Activated T-helper 9 cell treated with anti-CD3 and anti-CD28 coated beads, Interleukin-2, amount 50 U/mL, for 16 hours (primary cell): ENCODE data around the gene FPR1.

Experiments
- DNase-seq: peaks from one replicate; pipeline ENCODE4 v3.0.0-alpha.2; 2020; ENCODE audit warnings: low read depth

The FPR1 gene, protein sequence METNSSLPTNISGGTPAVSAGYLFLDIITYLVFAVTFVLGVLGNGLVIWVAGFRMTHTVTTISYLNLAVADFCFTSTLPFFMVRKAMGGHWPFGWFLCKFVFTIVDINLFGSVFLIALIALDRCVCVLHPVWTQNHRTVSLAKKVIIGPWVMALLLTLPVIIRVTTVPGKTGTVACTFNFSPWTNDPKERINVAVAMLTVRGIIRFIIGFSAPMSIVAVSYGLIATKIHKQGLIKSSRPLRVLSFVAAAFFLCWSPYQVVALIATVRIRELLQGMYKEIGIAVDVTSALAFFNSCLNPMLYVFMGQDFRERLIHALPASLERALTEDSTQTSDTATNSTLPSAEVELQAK

DNA sequence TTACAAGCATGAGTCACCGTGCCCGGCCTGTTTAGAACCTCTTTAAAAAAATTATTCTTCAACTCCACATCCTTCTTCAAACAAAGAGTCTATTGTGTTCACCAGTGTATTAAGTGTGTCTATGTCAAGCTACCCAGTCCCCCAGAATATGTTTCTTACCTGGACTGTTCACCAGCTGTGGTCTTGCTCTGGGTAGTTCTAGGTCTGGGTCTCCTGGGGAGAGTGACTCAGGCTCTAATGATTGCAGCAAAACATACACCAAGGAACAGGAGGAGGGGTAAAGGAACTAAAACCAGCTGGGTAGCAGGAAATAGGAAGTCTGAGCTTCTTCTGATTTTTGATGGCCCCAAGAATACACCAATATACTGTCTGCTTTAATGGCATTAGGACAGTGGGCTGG lies at the start of gene FPR1:
Gene FPR1, minus strand, starts transcription at position 224 of the 400 bp plus-strand sequence. CDS start 4,884 bp downstream, outside the sequence.
- DNase-seq, result no peak

DNA sequence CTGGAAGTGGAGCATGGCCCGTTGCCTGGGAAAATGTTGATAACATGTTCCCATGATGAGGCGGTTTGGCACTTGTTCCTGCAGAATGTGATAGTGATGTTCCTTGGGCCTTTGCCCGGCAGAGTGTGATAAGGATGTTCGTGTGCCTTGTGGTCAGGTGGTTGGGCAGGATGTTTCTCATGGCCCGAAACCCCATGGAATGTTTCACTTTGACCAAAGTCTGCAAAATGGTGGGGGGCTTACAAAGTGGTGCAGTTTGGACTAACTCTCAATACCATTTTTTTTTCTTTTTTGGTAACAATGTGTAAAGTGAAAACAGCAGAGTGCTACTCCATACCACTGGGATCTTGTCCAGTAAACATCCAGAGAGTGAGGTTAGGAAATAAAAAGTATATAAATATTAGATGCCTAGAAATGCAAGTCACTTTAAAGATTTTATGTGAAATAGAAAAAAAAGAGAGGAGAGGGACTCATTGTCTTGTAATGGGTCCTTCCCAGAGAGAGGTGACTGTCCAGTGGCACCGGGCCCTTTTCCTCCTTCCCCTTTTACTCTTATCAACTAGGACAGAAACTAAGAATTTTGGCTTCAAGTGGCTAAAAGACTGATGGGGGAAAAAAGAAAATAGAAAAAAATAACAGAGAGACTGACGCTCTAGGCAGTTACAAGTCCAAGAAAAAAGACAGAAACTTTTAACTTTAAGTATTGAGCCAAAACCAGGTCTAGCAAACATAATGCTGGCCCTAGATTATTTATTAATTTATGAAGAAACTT lies 49.0 kb upstream of the FPR1 start:
- DNase-seq, result no peak

DNA sequence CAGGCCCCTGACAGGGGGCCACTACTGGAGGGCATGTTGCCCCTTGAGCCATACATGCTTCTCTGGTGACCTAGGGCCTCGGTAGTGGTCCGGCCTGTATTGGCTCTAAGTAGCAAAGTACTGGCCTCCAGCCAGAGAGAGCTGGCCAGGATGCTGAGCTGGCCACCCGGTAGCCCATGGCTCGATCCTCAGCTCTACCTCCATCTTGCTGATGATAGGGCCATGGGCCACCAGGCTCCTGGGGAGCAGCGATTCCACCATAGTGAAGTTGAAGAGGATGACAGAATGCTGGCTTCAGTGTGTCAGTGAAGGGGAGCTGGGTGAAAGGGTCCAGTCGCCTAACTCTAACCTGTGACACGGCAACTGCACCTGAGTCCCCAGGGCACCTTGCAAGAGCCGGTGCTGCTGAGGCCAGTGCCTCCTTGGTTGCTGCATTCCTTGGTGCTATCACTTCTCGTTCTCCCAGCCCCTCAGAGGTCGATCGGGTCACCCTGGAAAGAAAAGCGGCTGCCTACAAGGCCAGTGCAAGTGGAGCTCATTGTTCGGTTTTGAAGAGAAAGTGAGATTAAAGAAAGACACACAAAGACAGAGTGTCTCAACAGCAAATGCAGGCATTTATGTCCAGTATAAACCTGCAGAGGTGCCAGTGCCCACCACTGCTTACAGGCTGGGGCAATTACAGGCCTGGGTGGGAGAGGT lies 48.2 kb upstream of the FPR1 start:
- DNase-seq, result no peak

DNA sequence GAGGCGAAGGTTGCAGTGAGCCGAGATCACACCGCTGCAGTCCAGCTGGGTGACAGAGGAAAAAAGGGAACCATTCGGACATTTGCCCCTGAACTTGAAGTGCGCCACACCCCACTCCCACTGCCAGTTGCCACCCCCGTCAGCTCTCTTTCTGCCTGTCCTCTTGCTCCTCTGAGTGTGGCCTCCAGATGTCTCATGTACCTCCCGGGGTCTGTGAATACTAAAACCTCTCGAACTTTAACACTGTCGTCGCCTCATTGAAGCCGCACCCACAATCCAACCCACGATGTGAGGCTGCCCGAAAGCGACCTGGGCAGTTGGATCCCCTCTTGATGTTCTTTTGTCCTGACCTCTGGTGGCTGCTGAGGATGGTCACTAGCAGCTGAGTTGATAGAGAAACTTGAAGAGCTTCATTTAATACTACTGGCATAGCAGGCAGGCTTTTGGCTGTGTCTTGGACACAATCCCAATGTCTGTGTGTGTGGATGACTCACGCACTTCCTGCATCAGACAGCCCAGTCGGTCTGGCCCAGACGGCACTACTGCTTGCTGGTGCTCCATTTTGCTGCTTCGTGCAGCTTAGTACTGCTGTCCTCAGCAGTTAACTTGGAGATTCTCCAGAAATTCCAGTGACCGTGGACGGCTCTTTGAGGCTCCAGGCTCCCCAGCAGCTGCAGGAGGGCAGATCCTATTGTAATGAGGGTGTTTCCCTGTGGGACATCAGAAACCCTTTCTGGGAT lies 47.5 kb upstream of the FPR1 start:
- DNase-seq, result no peak

DNA sequence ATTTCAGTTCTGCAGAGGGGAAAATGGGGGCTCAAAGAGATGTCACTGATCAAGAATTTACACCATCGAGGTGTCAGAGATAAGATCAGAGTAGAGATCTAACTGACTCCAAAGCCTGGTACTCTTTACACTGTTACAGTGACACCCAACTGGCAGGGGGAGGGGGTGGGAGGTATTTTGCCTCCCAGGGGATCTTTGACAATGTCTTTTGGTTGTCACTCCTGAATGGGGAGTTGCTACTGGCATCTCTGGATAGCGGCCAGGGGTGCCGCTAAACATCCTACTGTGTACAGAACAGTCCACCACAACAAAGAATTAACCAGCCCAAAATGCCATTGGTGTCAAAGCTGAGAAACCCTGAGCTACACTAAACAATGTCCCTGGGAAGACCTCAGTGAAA lies 46.4 kb upstream of the FPR1 start:
- no peak for DNase-seq

DNA sequence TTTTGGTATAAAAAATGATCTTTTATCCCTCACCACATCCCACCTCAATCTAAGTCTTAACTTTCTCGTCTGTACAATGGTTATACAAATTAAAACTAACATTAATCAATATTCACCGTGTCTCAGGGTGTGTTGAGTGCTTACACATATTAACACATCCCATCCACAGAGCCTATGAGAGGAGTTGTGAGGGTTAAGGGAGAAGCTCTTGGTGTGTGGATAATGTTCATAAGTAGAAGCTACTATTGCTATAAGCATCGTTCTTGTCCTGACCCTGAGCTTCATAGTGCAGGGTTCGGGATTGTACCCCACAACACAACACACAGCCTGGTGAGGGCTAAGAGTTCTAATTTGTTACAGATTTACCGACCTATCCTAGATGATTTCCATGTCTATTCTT lies 45.8 kb upstream of the FPR1 start:
- no peak for DNase-seq

DNA sequence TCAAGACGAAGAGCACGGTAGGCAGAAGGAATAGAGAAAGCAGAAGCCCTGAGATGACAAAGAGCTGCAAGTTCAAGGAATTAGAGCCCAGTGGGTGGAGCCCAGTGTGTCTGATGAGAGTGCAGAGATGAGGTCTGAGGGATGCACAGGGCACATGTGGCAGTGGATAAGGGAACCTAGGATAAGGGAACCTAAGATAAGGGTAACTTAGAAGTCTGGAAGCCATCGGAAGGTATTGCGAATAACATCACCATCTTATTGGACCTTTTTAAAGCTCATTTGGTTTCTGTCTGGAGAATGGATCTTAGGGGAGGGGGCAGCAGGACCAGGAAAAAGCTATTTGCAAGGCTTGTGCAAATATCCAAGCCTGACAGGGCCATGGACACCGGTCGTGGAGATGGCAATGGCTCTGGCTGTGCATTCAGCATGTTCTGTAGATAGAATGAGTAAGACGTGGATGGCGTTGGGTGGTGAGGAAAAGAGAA lies 44.6 kb upstream of the FPR1 start:
- no peak for DNase-seq

DNA sequence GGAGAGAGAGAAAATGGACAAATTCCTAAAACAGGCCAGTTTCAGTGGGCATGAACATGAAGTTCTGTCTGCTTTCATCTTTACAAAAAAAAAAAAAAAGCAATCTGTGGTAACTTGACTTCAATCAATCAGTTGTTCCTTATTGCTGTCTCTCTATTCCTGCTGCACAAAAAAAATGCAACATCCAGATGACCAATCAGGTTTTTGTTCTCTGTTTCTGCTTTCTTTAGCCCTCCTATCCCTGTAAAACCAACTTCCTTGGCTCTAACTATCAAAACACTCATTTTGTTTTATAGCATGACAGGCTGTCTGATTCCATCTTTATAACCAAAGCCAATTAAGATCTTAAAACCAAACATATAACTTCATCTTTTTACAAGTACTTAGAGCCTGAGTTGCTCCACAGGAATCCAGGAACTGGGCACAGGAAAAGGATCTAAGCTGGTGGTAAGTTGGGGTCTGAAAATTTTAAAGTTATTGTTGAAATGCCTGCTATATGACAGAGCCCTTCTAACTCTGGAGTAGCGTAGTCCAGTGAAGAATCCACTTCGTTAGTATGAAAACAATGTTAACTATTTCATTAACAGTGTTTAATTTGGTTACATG lies 43.3 kb upstream of the FPR1 start, which contains the start of gene FPR3:
Gene FPR3, plus strand, starts transcription at position 273 of the 606 bp plus-strand sequence. CDS start 28,592 bp downstream, outside the sequence.
- no peak for DNase-seq

DNA sequence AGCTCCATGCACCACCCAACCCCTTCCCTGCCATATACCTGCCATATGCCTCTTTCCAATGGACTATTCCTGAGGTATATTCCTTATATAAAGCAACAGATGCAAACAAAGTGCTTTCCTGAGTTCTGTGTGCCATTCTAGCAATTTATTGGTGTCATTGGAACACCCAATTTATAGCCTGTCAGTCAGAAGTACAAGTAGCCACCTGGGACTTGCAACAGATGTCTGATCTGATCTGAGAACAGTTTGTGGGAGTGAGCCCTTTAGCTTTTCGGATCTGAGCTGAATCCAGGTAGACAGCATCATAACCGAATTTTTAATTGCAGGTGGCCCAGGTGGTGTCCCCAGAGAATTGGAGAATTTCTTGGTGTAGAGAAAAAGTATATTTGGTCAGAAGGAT lies 42.3 kb upstream of the FPR1 start:
- no peak for DNase-seq

DNA sequence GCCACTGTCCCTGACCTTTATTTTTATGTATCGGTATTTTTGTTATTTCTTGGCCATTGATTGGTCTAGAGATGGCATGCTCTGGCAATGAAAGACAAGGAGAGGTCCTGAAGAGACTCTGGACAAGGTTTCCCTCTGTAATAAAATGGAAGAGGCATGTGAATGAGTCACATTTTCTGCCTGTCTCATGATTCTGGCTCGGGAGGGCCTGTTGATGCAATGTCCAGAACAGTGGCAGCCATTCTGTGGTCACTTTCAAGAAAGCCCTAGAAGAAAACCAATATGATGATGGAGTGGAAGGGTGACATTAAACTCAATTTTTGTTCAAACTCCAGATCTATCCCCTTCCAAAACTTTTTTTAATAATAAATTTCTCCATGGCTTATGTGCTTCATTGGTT lies 41.3 kb upstream of the FPR1 start:
- no peak for DNase-seq

DNA sequence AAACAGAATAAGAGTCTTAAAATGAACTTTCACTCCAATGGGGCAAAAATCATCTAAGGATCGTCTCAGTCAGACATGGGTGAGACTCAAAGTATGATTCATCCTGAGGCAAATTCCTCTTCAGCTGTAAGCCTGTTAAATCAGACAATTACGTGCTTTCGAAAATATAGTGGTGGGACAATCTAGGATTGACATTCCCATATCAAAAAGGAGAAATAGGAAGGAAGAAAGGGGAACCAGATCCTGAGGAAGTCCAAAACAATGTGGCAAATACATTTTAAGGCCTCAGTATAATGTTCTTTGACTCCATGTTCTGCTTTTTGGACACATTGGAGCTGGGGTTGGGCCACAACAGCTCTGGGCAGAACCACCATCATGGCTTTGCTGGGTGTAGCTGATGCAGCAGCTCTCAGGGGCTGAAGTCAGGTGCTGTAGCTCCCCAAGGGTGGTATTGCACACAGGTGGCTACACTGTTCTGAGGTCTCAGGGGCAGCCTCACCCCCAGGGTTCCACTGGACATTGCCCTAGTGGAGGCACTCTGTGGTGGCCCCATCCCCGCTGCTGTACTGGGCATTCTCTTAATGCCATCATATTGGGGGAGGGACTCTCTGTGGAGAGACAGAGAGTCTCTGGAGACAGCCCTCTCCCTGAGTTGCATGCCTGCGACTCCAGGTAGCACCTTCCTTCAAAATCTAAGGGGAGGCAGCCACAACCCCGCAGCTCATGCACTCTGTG lies 37.5 kb upstream of the FPR1 start:
- no peak for DNase-seq

DNA sequence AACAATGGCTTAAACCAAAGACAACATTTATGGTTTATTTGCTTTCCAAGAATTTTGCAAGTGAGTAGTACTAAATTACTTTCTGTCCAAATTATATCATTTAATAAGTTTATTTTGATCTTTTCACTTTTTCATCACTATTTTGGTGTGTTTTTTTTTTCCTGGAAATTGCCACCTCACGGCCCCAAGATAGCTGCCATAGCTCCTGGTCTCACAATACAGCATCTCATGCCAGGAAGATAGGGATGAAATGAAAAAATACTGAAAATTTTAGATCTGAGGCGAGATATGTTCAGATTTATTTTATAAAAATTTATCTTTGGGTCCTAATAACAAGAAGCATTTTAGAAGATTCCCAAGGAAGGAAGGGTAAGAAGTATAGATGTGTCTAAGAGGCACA lies 36.4 kb upstream of the FPR1 start:
- no peak for DNase-seq

DNA sequence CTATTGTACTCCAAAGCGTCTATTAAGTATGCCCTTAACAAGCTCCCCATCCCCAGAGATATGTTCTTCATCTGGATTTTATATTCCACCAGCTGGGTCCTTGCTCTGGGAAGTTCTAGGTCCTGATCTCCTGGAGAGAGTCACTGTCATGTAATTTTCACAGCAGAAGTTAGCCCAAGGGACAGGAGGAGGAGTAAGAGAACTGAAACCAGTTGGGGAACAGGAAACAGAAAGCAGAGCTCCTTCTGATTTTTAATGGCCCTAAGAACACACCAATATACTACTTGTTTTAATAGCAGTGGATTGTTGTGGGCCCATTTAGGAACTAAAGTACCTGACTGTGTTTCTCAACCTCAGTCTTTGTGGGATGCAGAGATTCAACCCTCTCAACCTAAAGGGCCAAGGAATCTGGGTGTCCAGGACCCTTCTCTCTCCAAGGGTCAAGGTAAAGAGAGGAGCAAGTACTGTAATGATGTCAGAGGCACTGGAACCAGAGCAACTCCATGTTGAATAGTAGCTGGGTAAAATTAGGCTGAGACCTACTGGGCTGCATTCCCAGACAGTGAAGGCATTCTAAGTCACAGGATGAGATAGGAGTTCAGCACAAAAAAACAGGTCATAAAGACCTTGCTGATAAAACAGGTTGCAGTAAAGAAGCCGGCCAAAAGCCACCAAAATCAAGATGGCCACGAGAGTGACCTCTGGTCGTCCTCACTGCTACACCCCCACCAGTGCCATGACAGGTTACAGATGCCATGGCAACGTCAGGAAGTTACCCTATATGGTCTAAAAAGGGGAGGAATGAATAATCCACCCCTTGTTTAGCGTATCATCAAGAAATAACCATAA lies 35.2 kb upstream of the FPR1 start:
- DNase-seq, result no peak

DNA sequence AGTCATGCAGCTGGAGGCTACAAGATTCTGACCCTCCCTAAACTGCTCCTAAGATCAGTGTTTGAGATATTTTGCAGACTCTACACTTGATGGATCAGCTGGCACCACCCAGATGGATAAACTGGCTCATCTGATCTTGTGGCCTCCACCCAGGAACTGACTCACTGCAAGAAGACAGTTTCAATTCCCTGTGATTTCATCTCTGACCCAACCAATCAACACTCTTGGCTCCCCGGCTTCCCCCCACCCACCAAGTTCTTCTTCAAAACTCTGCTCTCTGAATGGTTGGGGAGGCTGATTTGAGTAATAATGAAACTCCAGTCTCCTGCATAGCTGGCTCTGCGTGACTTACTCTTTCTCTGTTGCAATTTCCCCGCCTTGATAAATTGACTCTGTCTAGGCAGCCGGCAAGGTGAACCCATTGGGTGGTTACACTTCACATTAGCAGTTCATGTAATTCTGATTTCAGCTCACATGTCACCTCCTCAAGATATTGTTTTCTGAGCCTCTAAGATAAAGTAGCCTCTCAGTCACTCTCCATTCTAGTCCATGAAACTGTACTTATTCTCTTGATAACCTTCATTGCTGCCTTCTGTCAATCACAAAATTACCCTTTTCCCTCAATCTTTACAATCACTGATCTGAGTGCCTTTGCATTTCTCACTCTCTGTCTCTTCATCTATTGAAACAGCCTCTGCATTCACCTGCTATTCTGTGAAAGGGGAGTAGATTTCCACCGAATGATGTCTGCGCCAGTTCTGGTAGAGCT lies 33.4 kb upstream of the FPR1 start:
- peak; percentile 24 for DNase-seq

DNA sequence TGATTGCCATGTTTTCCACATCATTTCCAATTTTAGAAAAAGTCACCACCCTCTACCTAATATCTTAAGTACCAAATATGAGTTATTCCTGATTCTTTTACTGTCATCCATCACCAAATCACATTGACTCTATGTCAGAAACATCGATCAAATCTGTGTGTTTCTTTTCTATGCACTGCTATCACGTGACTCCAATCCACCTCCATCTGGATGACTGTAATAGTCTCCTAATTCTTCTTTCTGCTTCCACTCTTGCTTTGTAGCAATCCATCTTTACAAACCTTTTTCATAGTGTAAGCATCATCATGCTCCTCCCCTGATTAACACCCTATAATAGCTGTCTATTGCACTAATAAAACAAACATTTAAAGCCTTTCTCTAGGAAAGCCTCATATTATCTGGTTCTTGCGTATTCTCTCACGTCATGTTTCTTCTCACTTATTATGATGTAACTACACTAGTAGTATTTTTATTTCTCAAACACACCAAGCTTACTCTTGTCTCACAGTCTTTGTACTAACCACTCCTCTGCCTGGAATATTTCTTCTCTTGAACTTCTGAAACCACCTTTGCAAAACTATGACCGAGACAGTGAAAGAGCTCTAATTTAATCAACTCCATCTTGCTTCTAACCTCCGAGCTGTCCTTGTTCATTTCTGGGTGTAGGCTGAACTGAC lies 32.6 kb upstream of the FPR1 start:
- DNase-seq, result no peak

DNA sequence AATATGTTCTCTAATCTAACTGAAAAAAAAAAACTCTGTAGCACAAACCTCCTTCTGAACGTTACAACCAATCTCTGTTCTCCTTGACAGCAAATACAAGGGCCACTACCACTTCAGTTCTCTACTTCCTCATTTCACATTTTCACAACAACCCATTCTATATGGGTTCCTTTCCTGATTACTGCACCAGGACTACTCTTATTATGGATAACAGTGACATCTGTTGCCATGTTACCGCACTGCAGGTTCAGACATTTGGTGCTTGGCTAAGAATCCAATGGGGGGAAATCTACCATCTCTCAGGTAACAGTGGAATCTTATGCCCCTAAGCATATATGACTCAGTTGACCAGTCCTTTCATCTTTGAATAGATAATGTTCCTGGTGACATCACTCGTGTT lies 31.7 kb upstream of the FPR1 start:
- DNase-seq, result no peak

DNA sequence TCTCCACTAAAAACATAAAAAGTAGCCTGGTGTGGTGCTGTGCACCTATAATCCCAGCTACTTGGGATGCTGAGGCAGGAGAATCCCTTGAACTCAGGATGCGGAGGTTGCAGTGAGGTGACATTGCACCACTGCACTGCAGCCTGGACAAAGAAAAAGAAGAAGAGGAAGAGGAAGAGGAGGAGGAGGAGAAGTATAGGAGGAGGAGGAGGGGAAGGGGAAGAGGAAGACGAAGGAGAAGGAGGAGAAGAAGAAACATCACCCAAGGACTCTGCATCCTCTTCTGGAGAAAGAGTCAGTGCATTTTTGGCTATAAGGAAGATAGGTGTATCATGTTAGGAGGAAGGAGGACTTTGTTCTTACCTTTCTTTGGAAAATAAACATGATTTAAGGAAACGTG lies 30.3 kb upstream of the FPR1 start:
- no peak for DNase-seq

DNA sequence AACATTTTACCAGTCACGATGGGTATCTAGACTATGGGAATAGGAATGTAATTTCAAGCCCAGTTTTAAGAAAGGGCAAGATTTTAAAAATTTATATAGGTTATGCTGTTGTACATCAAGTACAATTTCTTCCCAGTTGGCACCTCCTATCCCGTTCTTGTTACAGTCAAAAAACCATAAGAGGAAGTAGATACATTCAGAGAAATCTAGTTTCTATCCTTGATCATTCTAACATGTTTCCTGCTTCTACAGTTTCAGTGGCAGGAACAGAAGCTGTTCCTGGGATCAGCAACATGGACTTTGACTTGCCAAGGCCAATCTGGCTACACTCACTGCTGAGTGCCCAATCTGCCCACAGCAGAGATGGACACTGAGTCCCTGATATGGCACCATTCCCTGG lies 28.6 kb upstream of the FPR1 start:
- DNase-seq, result no peak

DNA sequence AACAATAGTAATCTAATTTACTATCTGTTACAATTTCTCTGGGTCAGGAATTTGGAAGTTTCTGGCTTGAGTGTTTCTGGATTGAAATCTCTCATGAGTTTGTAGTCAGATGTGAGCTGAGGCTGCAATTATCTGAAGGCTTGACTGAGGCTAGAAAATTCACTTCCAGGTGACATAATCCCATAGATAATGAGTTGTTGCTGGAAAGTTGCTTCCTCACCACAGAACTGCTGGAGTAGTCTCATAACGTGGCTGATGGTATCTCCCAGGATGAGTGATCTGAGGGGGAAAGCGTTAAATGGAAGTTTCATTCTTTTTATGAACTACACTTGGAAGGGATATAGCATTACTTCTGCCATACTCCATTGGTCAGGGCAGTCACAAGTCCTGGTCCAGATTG lies 28.0 kb upstream of the FPR1 start:
- DNase-seq, result no peak
